Ascending aorta (tissue), 2 donors: ENCODE data around the gene MAPK1. TPM values are rescaled to one million over a fixed set of nuclear protein-coding genes. Genes with fewer than 3 reads are reported as not detected.
A peak's percentile ranks its signal among the peaks of the same experiment; 100 is the strongest.
"Not testable (repeated sequence)": the region's sequence is repeated elsewhere in the genome, so short reads cannot be mapped to it uniquely, and the experiment has no call there.

Source experiments
- DNase-seq, 2 donors: peaks; one replicate each; pipeline ENCODE4 v3.0.0-alpha.2; 2019; ENCODE audit warnings: low spot score in 2 of 2
- H3K27ac ChIP-seq, 2 donors: fragments of 200-600 bp; sonication (generic); one replicate each; pipeline ENCODE4 v1.5.1; 2016 to 2017; ENCODE audit warnings: mild to moderate bottlenecking in 1 of 2
- H3K27me3 ChIP-seq: fragments of 200-600 bp; sonication (generic); one replicate; pipeline ENCODE4 v1.5.1; 2017
- H3K36me3 ChIP-seq, 2 donors: fragments of 200-600 bp; sonication (generic); one replicate each; pipeline ENCODE4 v1.5.1; 2016
- H3K4me1 ChIP-seq, 2 donors: fragments of 200-600 bp; sonication (generic); one replicate each; pipeline ENCODE4 v1.5.1; 2016 to 2017; ENCODE audit warnings: mild to moderate bottlenecking in 1 of 2
- H3K4me3 ChIP-seq, 2 donors: fragments of 200-600 bp; sonication (generic); one replicate each; pipeline ENCODE4 v1.5.1; 2016 to 2017; ENCODE audit warnings: mild to moderate bottlenecking in 1 of 2
- H3K9me3 ChIP-seq, 2 donors: fragments of 200-600 bp; sonication (generic); one replicate each; pipeline ENCODE4 v1.5.1; 2016
- CTCF ChIP-seq, 3 experiments: fragments of 200-600 bp in 2 of 3; fragments of 450-650 bp in 1 of 3; sonication (generic) in 2 of 3; IDR thresholded peaks; one replicate each; pipeline ENCODE4 v1.5.1; 2016 to 2019; ENCODE audit warnings: antibody characterized with exemption in 3 of 3, mild to moderate bottlenecking in 1 of 3, moderate library complexity in 1 of 3
- intact Hi-C: fragments of 100-400 bp; cut with DNase I; formaldehyde crosslinking; loops from one replicate; pipeline ENCODE4 v1.15.1; 2023
- total RNA-seq: library from RNA; depleted of rRNA; stranded (reverse); fragments of >200 nt; gene quantifications from one replicate; pipeline ENCODE4 v1.1.0, GENCODE V29; 2016

MAPK1 gene
- total RNA-seq, 1 donor from 2014 or later, result 43.3 TPM

DNA sequence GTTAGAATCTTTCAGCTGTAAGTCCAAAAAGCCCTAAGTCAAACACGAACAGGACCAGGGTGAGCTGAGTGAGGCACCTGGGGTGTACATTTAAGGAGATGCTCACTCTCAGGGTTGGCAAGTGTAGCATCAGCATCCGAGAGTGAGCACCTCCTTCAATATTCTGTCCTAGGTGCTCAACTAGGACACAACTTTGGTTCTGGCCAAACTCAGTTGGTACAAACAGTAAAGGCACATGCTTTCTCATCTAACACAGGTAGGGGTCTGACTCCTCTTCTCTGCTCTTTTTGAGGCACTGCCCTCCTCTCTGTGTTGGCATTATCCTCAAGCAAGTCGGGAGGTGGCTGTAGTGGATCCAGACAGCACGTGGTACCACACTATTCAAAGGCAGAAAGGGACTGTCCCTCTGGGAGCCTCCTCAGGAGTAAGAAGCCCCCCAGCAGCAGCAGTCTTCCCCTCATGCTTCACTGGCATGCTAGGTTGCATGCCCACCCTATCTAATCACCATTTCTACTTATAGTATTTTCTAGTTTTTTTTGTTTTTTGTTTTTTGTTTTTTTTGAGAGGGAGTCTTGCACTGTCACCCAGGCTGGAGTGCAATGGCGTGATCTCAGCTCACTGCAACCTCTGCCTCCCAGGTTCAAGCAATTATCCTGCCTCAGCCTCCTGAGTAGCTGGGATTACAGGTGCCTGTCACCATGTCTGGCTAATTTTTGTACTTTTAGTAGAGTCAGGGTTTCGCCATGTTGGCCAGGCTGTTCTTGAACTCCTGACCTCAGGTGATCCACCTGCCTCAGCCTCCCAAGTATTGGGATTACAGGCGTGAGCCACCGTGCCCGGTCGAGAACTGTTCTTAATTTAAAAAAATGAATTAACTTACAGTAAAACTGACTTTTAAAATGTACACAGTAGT is 14.7 kb upstream of the MAPK1 start:
- Histone ChIP-seq H3K9me3 (no peaks in the 10 kb centered on the region), H3K4me3 (no peak overlapping the region), H3K27me3 (no peaks in the 10 kb centered on the region), H3K27ac (no peak overlapping the region), H3K4me1 (no peaks in the 10 kb centered on the region), H3K36me3 (no peaks in the 10 kb centered on the region)
- TF ChIP-seq CTCF (IDR thresholded peaks at IDR 0.05), result no peak
- DNase-seq, result no peak
- intact Hi-C loops, result no loop called here

DNA sequence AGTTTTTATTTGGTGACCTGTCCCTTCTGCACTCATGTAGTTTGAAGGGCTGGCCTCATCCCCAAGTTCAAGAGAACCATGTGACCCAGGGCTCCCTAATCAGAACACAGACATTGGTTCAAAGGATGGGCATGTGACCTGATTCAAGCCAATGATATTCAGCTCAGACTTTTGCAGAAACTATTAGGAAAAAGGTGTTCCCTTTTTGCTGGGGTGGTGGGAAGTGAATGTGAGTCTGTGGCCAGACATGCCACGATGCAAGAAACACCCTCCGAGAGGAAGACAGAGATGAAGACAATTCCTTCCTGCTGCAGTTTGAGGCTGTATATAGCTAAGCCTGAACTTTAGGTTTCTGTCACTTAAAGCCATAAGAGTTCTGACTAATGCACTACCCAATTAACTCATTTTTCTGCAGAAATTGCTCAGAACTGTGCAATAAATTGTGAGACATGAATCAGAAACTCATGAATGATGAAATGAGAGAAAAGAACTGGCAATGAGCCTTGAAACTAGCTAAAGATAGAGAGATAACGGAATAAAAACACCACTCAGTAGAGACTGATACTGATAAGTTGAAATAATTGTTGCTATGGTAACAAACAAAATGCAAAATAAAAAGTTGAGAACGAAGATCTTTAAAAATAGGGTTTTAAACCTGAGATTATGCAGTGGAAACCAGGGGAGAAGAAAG is 9.2 kb upstream of the MAPK1 start:
- H3K36me3 ChIP-seq, result no peaks in the 10 kb centered on the region
- H3K9me3 ChIP-seq, result no peaks in the 10 kb centered on the region
- no peak overlapping the region for H3K4me3 ChIP-seq
- DNase-seq, result no peak
- intact Hi-C loops, result no loop called here
- no peaks in the 10 kb centered on the region for H3K27me3 ChIP-seq
- no peak for TF ChIP-seq CTCF (IDR thresholded peaks at IDR 0.05)
- no peak overlapping the region for H3K27ac ChIP-seq
- no peaks in the 10 kb centered on the region for H3K4me1 ChIP-seq

DNA sequence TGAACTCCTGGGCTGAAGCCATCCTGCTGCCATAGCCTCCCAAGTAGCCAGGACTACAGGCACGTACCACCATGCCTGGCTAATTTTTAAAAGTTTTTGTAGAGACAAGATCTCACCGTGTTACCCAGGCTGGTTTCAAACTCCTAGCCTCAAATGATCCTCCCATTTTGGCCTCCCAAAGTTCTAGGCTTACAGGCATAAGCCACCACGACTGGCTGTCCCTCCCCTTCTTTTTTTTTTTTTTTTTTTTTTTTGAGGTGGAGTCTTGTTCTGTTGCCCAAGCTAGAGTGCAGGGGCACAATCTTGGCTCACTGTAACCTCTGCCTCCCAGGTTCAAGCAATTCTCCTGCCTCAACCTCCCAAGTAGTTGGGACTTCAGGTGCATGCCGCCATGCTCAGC is 7.5 kb upstream of the MAPK1 start:
- DNase-seq, H3K9me3 ChIP-seq, H3K36me3 ChIP-seq, H3K27ac ChIP-seq, H3K27me3 ChIP-seq, H3K4me3 ChIP-seq, H3K4me1 ChIP-seq, intact Hi-C loops: not testable (repeated sequence)

DNA sequence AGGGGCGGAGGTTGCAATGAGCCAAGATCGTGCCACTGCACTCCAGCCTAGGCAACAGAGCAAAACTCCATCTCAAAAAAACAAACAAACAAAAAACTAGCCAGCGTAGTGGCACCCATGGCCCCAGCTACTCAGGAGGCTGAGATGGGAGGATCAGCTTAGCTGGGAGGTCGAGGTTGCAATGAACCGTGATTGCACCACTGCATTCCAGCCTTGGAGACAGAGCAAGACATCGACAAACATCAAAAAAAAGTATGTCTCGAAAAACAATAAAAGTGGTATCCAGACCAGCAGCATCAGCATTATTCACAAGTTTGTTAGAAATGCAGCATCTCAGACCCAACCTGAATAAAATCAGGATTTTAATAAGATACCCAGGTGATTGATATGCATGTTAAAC is 6.2 kb upstream of the MAPK1 start:
- H3K27me3 ChIP-seq, result no peaks in the 10 kb centered on the region
- DNase-seq, result no peak
- H3K36me3 ChIP-seq, result no peaks in the 10 kb centered on the region
- no peak overlapping the region for H3K4me3 ChIP-seq
- no peak overlapping the region for H3K27ac ChIP-seq
- no peak for TF ChIP-seq CTCF (IDR thresholded peaks at IDR 0.05)
- H3K9me3 ChIP-seq, result no peaks in the 10 kb centered on the region
- H3K4me1 ChIP-seq, result peaks cover under 1 to 5% of the 10 kb centered on the region in 2 donors
- intact Hi-C loops, result no loop called here

GRCh38 chr22:21872741-21873140 is 5.3 kb upstream of the MAPK1 start:
- H3K27me3 ChIP-seq, H3K36me3 ChIP-seq, H3K4me3 ChIP-seq, H3K4me1 ChIP-seq, H3K9me3 ChIP-seq, intact Hi-C loops, DNase-seq, H3K27ac ChIP-seq: not testable (repeated sequence)

- intact Hi-C loops, result loop anchor here (1.0 to 5.0 kb wide), 3 partner anchors 51 to 131 kb away; partner anchors contain the start of gene YPEL1
- Histone ChIP-seq H3K27ac (peak overlapping the region; percentile 87 to 91), H3K36me3 (no peaks in the 10 kb centered on the region), H3K4me3 (peak overlapping the region; percentile 89 to 93), H3K27me3 (no peaks in the 10 kb centered on the region), H3K9me3 (no peaks in the 10 kb centered on the region), H3K4me1 (peaks cover 3 to 21% of the 10 kb centered on the region in 2 donors)
- no peak for DNase-seq
- TF ChIP-seq CTCF (IDR thresholded peaks at IDR 0.05), result no peak
These were observed 1.2 kb upstream of the MAPK1 start for GRCh38 chr22:21868651-21869050.
